Activated CD4-positive, CD25-positive, alpha-beta regulatory T cell (primary cell): ENCODE data around the gene LRRN2.
"Not testable (repeated sequence)": the region's sequence is repeated elsewhere in the genome, so short reads cannot be mapped to it uniquely, and the experiment has no call there.

Source experiments
- DNase-seq, 4 experiments: peaks; one replicate each; lab custom pipeline; 2025; lab: John Stamatoyannopoulos, UW

The LRRN2 gene

DNA sequence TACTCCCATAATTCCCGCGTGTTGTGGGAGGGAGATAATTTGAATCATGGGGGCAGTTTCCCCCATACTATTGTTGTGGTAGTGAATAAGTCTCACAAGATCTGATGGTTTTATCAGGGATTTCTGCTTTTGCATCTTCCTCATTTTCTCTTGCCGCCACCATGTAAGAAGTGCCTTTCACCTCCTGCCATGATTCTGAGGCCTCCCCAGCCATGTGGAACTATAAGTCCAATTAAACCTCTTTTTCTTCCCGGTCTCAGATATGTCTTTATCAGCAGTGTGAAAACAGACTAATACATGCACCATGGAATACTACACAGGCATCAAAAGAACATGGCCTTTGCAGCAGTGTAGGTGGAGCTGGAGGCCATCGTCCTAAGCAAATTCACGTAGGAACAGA lies 56.1 kb downstream of the LRRN2 start:
- not testable (repeated sequence) for DNase-seq

DNA sequence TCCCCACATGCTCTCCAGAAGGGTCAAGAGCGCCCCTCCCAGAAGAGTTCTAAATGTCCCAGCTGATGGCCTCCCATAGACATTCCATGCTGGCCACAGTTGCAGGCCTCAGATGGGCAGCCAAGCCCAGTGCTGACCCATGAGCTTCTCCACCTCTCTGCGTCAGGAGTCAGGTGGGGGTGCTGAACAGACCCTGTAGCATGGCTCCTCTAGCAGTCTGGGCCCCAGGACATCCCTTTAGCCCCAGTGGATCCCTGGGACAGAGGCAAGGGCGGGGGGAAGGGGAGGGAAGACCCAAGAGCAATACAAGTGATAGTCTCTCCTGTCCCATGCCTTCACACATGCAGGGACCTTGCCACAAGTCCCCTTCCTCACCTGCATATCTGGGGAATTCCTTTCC lies 56.7 kb downstream of the LRRN2 start:
- DNase-seq, result no peak

DNA sequence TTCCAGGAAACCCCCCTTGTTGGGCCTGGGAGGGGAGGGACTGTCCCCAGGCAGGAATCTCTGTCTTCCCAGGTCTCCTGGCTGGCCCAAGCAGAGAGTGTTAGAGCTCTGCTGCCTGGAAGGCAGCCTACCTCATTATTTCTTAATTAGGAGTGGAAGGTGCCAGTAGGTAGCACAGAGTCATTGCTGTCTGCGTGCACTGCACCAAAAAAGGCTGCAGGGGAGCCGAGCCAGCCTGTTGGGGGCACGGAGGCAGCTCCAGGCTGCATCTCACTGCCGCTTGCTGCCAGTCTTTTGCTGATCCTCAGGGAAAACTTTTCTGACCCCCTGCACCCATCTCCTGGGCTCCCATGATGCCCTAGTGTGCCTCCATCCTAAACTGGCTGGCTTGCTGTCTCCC lies 58.1 kb downstream of the LRRN2 start:
- DNase-seq, result no peak

DNA sequence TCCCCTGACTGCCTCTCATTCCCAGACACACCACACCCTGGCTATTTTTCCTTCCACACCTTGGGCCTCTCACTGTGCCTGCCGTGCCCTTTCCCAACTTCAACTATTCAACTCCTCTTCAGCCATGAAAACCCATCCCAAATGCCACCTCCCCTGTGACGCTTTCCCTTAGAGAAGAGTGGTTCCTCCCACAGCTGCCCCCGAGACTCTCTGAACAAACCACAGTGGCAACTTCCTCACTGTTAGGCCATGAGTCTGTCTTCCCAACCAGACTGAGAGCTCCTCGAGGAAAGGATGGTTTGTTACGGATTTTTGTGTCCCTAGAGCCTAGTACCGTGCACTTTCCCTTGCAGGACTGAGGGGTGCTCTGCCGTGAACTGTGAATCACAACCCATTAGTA lies 59.2 kb downstream of the LRRN2 start:
- DNase-seq, result no peak

DNA sequence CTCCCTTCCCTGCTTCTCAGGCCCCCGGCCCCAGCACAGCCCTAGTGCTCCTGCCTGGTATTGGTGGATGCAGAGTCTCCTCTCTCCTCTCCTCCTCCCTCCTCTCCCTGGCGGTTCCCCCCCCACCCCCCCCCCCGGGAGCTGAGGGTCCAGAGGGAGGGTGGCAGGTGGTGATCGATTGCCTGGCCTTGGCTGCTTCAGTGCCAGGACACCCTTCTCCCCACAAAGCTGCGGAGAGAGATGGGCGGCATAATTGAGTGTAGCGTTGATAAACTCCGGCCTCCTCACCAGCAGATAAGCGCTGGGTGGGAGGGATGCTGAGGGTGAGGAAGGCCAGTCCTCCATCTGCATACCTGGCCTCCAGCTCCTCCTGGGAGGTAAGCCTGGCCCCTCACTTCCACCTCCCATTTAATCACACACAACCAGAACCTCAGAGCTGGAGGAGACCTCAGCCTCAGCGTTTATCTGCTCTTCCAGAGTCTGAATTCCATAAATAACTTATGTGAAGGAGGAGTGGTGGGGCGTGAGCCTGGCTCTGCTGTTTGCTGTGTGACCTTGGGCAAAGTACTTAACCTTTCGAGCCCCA lies 60.8 kb downstream of the LRRN2 start:
- no peak for DNase-seq

DNA sequence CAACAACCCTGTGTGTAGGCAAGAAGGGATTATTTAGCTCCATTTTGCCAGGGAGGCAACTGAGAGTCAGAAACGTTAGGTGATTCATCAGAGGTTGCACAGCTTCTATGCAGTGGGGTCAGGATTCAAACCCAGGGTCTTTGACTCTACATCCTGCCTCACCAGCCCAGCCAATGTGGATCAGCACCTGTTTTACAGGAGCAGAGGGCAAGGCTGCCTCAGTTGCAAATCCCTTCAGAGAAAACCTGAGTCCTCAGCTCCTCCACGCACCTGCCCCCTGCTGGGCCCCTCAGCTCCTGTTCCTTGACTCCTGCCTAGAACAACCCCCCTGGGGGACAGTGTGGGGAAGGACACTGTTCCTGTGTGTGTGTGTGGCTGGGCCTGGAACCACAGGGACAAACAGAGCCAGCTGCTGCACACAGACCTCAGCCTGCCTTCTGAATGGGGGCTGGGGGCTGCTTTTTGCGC lies 61.6 kb downstream of the LRRN2 start:
- no peak for DNase-seq

DNA sequence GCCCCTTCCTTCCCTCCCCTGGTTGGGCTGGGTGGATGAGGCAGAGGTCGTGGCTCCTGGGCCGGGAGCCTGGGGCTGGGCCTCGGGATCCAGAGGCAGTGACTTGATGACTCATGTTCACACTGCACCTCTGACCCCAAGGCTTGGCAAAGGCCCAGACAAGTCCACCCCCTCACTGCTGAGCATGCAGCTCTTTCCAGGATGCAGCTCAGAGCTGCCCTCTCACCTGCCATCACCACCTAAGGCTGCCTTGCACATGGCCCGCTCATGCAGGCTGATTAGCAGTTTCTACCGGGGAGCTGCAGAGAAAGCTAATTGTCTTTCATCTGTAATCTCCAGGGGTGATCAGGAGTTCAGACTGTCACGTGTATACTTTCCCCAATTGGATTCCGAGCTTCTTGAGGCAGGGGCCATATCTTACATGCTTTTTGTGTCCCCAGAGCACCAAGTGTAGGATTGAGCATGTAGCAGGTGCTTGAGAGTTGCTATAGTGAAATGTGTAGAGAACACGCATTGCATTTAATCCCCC lies 62.1 kb downstream of the LRRN2 start:
- DNase-seq, result no peak

DNA sequence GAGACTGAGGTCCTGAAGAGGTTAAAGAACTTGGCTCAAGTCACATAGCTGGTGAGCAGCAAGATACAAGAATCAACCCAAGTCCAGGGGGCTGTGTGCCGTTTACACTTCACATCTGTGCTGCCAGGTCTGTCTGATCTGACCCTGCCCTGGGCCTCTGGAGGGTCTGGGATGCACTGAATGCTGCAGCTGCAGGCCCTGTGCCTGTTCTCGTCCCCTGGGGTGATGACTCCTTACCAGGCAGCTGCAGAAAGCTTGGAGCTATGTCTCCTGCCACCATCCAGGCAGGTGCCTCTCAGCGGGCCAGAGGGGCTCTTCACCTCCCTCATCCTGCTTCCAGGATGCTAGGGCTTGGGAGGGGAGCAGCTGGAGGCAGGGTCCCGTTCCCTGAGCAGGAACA lies 63.5 kb downstream of the LRRN2 start:
- no peak for DNase-seq

DNA sequence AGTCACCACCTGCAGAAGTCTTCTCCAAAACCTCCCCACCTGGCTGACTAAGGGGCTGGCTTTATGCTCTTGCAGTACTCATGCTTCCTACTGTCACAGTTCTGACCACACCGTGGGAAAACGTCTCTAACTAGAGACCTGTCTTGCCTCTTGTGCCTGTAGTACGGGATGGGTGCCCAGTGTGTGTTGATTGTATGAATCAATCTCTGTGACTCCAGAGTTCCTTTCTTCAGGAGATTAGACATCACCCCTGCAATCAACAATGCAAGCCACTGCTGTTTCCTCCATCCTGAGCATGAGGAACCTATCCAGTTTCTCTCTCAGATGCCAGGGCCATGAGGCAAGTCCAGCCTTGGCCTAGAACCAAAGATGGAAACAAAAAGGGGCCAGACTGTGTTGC lies 64.1 kb downstream of the LRRN2 start:
- DNase-seq, result no peak

DNA sequence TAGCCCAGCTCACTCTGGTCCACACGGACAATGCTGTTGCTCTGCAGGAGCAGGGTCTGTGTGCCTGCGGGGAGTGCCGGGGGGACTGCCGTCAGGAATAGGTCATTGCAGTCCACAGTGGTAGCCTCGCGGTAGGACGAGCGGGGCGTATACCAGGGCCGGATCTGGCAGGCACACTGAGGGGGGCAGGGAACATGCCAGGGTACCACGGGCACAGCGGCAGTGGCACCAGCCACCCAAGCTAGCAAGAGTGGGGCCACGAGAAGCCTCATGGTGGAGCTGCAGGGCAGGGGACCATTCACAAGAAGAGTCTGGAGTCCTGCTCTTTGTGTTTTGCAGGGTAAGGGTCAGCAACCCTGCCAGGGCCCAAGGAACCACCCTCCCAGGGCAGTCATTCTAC lies 65.8 kb downstream of the LRRN2 start:
- DNase-seq, result no peak

DNA sequence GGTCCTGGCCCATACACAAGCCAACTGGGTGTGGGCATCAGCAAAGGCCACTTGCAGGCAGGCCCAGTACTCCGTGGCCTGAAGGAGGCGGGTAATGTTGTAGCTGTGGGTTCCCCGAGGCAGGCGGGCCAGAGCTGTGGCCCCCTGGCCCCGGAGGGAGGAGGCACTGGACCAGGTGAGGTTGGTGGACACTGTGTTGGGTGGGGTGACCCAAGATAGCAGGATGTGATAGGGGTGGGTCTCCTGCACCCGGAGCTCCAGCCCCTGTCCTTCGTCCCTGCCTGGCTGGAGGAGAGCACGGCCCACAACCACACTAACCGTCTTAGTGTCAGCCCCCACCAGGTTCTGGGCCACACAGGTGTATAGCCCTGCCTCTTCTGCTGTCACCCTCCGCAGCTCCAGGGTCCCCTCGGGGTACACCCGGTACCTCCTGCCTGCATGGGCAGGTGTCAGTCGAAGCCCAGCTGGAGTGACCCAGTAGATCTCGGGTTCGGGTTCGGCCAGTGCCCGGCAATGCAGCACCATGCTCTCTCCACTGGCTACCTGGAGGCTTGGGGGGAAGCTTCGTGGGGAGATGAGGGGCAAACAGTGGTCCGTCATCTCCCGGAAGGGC lies 67.3 kb downstream of the LRRN2 start:
- DNase-seq, result no peak

DNA sequence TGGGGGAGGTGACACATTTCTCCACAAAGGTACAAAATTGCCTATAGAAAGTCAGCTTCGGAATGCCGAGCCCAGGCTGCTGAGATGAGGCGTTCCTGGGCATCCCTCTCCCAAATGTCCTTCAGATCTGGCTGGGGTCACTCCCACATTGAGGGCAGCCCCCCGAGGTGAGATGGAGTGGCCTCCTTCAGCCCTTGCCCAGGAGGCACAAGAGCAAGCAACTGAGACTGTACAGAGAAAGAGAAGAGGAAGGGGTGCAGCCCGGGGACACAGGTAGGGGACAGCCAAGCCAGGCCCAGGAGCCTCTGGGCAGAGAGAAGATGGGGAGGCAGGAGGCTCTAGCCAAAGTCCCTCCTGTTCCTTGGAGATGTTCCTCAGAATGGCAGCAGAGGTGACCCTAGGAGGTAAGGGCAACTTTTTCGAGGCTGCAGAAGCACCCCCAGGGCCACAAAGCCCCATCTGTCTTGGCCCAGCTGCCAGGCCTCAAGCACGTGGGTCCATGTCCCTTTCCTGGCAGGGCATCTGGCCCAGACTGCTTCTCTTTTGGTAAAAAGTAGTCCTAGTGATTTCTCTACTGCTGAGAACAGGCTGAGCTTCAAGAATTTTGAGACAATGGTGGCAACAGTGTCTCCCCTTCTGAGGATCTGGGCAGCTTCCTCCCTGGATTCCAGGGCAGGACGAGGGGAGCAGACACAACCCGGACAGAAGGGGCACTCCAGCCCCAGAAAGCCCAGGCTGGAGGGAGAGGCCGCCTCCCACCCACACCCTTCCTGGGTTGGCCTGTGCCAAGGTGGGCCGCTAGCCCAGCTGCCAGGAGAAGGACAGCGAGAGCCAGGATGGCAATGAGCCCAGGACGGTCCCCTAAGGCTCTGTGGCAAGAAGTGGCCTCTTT lies 68.0 kb downstream of the LRRN2 start:
- no peak for DNase-seq

DNA sequence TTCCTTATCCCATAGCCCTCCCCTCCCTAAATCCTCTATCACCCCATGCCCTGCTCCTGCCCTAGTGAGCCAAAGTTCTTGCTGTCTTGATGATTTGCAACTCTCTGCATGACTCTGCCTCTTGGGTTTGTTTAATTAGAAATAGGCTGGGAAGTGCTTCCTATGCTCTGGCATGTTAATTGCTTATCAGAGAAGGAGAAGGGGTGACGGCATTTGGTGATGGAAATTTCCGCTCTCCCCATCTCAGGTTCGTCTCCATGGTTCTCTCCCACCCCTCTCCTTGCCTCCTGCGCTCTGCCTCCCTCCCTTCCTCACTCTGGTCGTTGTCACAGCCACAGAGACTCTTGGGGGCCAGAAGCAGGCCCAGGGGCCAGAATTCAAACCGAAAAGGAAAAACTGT lies 68.9 kb downstream of the LRRN2 start:
- no peak for DNase-seq

DNA sequence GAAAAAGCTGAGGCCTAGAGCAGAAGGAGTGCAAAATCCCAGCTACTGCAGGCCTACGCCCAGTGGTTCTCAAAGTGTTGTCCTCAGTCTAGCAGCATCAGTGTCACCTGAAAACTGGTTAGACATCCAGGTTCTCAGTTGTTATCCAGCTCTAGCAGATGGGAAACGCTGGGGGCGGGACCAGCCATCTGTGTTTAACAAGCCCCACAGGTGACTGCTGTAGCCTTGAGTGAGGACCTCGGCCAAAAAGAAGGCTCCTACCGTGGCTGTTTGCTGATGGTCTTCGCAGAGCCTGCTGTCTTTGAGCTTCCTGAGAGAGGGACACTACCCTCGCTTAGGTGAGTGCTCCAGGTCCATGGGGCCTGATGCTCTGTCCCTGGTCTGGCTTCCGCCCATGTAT lies 69.7 kb downstream of the LRRN2 start:
- no peak for DNase-seq

DNA sequence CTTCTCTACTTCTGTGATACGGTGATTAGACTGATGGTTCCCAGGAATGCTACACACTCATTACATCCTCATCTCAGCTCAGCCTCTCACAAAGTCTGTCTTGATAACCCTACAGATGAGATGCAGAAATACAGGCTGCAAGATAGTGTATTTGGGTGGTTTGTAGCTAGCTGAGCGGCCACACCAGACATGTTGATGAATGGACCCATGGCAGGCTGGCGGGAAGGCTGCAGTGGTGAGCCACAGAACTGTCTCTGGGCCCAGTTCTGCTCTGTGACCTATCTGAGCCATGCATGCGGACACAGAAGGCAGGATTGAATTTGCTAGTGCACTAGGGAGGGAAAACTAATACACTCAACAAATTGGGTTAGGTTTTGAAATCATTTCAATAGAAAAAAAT lies 71.9 kb downstream of the LRRN2 start:
- no peak for DNase-seq

DNA sequence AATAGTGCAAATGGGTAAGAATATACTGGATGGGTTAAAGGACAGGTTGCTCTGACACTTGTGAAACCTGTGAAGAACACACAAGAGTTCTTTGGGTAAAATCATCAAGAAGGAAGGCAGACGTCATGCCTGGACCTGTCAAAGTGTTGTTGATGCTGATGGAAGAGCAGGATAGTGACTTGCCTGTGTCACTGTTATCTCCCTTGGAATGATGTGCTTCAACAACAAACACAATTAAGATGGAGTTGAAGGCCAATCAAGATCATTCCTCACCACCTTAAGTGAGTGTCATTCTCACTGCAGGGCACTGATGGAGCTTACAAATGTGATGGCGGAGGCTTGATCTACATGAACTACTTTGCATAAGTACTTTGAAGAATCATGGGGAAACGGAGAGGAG lies 73.2 kb downstream of the LRRN2 start:
- no peak for DNase-seq

DNA sequence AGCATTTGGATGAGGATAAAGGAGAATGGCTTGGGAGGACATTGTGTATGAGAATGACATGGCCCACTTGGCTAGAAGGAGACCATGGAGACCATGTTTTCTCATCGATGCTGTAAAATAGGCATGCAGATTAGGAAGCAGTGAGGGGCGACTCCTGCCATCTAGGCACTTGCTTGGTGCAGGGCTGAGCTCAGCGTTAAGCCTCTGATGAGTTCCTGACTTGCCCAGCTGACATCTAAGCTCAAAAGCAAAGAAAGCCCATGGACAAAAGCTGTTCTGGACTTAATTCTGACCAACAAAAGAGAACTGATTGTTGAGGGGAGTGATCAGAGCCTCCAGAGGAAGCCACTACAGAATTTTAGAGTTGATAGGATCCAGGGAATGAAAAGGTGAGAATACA lies 74.5 kb downstream of the LRRN2 start:
- no peak for DNase-seq

DNA sequence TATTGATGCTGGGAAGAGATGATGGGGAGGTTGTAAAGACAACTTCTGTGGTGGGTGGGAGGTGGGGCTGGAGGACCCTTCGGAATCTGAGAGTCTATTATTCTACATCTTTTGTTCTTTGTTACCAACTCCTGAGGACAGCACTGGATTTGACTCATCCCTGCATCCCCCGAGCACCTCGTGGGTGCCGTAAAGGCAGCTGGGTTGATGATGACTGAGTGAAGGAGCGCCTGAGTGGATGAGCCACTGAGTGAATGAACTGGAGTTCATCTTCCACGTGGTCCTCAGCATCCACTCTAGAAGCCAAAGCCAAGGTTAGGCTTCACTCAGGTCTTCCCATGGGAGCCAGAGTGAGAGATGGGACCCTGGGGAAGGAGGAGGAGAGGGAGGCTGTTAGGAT lies 77.6 kb downstream of the LRRN2 start:
- no peak for DNase-seq

DNA sequence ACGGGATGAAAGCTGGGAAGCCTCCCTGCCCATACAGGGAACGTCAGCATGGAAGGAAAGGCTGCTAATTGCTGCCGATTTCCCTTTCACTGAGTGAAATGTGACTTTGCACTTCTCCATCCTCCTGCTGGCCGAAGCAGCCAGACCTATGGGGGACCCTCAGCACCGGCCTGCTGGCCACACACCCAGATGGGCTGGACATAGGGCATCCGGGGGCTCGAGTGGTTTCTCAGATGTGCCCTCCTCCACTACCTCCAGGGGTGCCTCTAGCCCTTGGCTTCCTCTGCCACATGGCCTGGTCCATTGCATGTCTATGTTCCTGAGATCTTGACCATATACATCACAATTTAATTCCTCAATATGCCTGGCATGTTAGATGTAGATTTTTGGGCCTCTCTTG lies 79.7 kb downstream of the LRRN2 start:
- DNase-seq, result no peak

DNA sequence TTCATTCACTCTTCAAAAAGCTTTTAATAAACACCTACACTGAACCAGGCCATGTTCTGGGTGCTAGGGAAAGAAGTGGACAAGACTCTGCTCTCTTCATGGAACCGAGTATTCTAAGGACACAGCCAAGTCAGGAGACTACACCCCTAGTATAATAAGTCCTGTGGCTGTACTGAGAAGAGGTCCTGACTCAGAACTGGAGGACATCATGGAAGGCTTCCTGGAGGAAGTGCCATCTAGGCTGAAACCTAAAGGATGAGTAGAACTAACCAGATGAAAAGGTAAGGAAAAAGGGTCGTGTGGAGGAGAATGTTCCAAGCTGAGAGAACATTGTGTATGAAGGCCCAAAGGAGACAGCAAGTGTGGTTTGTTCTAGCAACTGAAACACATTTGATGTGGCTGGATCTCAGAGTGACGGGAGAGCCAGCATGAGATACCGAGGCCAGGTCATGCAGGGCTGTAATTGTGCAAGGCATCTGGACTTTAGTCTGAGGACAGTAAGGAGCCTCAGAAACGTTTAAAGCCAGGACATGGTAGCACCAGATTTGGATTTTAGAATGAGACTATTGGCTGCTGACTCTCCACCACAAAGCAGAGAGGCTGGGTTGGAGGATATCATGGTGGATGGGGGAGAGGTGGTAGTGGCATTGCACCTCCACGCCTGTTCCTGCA lies 82.5 kb downstream of the LRRN2 start:
- DNase-seq, result no peak

DNA sequence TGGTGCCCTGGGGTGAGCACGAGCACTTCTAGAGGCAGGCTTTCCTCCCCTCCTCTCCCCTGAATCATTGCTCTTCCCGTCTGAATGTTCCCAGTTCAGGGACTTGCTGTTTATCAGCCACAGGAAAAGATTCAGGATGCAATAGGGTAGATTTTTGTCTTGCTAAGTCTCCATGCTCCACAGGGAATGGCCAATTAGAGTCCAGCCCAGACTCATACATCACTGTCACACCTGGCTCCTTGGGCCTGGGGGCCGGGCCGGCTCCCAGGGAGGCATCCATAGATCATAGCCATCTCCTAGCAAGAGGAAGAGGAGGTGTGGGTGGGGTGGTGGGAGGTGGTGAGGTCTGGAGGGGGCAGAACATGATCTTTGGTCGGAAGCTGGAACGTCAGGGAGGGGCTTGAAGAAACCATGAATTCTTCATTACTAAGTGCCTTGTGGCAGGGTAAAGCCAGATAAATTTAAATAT lies 83.4 kb downstream of the LRRN2 start:
- DNase-seq, result no peak

DNA sequence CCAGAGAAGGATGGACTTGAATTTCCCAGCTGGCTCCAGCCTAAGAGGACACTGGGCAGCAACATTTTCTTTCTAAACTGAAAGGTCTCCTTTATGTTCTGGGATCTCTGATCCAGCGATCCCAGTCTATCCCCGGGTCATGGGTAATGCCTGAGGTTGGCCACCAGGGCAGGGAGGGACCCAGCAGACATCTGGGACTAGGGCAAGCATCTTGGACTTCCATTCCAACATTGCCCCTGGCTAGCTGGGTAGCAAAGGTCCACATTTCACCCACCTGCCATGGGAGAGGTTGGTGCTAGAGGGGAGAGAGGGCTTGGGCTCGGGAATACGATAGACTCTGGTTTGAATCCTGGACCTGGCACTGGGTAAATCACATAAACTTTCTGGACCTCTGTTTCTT lies 84.6 kb downstream of the LRRN2 start:
- no peak for DNase-seq
